LHCN-M2 (cell line): Measurements from ENCODE around the gene SPRYD3. TPM values are rescaled to one million over a fixed set of nuclear protein-coding genes. Genes with fewer than 3 reads are reported as not detected.
"Not testable (repeated sequence)": the region's sequence is repeated elsewhere in the genome, so short reads cannot be mapped to it uniquely, and the experiment has no call there.

Source experiments
- DNase-seq: peaks from one replicate; pipeline ENCODE4 v3.0.0-alpha.2; 2012; ENCODE audit warnings: low read depth
- total RNA-seq: library from RNA; depleted of rRNA; stranded (reverse); fragments of >200 nt; gene quantifications from 2 replicates; pipeline ENCODE4 v1.2.3, GENCODE V29; 2014

The SPRYD3 gene
- total RNA-seq, 1 experiment from 2014 or later: 21.9 TPM

DNA sequence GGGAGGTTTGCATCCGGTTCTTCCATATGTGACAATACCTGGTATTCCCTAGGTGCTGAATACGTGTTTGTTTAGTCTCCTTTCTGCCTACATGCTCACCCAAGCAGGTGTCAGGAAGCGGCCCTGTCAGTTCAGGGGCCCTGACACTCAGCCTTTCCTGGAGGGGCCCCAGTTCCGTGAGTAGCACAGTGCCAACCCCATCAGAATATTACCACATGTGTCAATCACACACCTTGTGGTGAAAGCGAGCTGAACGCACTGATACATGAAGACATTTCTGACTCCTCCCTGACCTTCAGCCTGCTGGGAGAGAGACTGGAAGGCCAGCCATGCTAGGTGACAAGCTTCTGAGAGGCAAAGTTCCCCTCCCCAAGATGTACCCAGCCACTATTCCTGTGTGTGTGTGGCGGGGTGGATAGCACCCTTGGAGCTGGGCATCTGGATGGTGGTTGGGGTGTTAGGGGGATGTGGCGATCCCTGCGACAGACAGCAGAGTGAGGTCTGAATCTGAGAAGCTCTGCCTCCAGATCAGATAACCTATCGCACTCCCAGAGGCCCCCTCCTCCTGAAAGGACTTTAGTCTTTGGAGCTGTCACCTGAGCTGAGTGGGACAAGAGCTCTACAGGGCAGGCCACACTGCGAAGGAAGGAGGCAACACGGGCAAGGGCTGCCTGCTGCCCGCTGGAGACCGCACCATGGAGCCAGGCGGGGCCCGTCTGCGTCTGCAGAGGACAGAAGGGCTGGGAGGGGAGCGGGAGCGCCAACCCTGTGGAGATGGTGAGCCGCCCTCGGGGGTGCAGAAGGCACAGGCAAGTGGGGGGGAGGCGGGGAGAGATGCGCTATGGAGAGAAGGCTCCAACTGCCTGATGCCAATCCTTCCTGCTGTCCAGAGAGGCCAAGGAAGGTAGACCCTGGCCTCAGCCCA, 24.0 kb upstream of the SPRYD3 start, which contains the start of gene SOAT2:
Gene SOAT2 (plus strand): TSS at position 604 of the 925 bp plus-strand sequence. CDS start 92 bp downstream, at position 696.
- no peak for DNase-seq

DNA sequence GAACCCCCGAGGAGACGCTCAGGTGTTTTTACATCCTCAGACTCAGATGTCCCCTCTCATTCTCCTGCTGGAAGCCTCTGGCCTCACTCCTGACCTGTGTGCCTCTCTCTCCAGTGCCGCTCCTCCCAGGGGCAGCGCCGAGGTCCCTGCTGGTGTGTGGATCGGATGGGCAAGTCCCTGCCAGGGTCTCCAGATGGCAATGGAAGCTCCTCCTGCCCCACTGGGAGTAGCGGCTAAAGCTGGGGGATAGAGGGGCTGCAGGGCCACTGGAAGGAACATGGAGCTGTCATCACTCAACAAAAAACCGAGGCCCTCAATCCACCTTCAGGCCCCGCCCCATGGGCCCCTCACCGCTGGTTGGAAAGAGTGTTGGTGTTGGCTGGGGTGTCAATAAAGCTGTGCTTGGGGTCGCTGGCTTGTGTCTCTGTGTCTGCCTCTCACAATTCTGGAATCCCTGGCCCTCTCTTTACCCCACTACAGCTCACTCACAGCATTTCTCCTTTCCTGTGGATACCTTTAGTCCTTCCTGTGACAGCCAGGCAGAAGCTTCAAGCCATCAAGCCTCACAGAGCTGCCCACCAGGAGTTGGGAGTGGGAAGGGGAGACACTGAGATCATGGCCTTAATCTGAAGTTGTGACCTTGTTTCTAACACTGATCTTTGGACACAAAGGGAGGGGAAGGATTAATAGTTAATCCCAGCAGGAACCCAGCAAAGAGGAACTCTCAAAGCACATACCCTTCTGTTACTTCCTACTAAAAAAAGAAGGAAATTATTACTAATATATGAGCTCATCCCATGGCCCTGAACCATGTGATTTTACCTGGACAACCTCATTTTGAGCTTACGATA, 23.0 kb upstream of the SPRYD3 start:
- DNase-seq: no peak

DNA sequence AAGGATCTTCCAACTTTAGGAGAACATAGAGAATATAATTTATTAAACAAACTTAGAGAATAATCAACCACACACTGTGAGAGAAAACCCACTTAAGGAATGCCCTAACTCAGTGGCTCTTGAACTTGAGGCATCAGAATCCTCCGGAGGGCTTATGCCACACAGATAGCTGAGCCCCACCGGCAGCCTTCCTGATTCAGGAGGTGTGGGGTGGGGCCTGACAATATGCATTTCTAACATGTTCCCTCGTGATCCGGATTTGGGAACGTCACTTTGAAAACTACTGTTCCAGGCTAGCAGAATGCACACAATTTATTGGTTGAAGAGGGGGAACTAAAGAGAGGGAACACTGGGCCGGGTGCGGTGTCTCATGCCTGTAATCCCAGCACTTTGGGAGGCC, 22.1 kb upstream of the SPRYD3 start:
- no peak for DNase-seq

DNA sequence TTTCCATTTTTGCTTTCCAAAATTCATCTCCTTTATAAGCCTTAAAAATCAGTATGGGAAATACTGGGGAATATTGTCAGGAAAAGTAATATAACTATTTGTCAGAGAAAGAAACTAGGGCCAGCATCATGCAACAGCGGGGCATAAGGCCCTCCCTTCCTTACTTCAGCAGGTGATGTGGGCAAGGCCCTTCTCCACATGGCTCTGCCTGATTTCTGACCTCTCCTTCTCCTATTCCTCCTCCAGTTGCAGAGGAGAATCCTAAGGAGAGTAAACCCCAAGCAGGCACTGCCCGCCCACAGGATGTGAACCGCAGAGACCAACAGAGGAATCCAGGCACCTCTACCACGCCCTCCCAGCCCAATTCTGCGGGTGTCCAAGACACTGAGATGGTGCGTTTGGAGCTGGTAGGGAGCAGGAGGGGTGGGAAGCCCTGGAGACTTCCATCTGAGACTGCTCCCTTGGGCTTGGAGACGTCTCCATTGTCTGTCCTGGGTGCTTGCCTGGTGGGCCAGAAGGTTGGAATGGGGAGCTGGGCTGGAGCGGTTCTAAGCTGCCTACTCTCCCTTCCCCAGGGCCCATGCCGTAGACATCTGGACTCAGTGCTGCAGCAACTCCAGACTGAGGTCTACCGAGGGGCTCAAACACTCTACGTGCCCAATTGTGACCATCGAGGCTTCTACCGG, 21.4 kb upstream of the SPRYD3 start:
- DNase-seq: no peak

DNA sequence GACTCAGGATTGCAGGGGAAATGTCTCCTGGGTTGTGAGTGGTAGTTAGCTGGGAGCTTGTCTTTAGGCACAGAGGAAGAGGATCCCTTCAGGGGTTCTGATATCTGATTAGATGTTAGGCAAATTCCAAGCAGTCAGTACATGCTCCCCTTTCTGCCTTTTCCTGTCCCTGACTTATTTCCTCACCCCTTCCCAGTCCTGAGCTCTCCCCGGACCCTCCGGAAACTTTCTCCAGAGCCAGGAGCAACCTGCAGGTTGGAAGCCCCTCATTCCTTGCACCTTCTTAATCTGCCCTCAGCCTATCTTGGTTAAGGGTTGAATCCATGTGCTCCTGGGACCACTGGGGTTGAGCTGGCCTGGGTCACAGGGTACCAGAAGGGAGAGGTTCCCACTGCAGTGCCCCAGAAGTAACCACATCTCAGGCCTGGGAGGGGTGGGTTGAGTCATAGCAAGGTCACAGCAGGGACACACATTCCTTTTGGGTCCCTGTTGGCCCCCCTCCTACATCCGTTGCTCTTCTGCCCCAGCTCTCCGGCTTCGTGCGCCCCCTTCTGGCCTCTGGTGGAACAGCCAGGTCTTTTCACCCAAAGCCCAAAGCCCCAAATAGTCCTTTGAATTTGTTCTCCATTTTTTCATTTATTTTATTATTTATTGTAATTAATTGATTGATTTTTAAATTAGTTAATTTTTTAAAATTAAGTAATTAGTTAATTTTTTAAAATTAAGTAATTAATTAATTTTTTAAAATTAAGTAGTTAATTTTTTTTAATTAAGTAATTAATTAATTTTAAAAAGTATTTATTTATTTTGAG, 20.1 kb upstream of the SPRYD3 start:
- peak; percentile 97 for DNase-seq

DNA sequence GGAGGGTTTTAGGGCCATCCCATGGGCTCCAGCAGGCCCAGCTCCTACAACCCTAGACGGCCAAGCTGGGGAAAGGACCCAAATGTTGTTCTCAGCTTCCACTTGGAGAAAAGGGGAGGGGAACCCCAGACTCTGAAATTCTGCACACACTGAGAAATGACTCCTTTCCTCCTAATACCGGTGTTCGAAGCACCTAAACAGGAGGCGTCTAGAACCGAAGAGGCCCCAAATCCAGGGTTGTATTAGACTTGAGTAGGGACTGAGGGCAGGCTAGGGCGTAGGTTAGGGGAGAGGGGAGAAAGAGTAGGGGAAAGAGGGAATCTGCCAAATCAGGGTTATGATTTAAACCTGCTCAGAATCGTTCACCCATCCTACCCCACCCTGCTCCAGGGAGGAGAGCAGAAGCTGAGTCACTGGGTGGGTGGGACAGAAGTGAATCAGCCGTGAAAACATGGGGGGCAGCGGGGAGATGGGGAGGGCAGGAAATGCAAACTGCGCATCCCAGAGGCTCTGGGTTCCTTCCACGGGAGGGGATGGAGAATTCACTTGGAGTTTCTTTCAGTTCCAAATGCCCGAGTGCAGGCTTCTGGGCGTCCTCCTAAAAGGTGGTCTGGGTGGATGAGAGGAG, 19.3 kb upstream of the SPRYD3 start:
- peak; percentile 84 for DNase-seq

DNA sequence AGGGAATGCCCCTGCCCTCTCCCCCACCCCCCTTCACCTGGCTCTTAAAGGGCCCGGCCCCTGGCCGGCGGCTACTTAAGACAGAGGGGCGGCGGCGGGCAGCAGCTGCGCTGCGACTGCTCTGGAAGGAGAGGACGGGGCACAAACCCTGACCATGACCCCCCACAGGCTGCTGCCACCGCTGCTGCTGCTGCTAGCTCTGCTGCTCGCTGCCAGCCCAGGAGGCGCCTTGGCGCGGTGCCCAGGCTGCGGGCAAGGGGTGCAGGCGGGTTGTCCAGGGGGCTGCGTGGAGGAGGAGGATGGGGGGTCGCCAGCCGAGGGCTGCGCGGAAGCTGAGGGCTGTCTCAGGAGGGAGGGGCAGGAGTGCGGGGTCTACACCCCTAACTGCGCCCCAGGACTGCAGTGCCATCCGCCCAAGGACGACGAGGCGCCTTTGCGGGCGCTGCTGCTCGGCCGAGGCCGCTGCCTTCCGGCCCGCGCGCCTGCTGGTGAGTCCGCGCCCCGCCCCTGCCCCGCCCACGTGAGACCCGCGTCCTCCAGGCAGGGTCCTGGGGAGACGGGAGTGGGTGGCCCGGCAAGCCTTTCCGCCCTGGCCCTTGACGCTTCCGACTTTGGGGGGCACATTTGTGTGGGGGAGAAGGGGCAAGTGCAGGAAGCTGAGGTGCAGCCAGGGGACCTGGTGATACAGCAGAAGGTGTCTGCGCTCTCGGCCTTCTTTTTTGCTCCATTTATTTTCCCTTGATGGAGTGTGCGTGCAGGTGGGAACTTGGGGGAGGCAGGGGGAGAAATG, 18.6 kb upstream of the SPRYD3 start, which contains the start of gene IGFBP6:
Gene IGFBP6 (plus strand): TSS at position 104 of the 790 bp plus-strand sequence. CDS start 51 bp downstream, at position 155.
- DNase-seq: peak; percentile 45

DNA sequence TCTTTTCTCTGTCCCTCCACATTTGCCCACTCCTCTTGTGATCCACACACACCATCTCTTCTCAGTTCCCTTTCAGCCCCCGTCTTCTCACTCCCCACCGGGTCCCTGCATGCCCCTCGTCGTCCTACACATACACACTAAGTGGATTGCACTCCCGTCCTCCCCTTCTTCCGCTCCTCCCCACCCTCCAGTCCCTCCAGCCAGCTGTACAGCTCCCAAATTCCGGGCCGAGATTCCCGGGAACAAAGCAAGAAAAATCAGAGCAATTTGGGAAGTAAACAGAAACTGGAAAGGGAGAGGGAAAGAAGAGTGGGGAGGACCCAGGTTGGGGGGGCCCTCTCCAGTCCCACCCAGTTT, 18.0 kb upstream of the SPRYD3 start:
- DNase-seq: peak; percentile 36

DNA sequence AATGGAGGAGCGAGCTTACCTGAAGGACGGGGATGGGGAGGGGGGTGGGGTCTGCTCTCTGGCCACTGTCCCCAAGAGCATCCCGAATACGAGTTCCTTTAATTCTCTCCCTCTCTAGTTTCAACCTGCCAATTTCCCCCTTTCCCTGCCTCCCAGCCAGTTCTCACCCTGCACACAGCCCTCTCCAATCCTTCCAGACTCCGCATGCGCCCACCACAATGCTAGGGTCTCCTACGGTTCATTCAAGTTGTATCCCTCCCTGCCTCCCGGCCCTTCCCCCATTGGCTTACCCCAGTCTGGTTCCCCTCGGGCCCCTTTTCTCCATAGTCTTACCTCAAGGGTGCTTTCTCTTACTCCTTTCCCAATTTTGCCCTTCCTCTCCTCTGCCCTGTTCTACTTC, 17.6 kb upstream of the SPRYD3 start:
- no peak for DNase-seq

DNA sequence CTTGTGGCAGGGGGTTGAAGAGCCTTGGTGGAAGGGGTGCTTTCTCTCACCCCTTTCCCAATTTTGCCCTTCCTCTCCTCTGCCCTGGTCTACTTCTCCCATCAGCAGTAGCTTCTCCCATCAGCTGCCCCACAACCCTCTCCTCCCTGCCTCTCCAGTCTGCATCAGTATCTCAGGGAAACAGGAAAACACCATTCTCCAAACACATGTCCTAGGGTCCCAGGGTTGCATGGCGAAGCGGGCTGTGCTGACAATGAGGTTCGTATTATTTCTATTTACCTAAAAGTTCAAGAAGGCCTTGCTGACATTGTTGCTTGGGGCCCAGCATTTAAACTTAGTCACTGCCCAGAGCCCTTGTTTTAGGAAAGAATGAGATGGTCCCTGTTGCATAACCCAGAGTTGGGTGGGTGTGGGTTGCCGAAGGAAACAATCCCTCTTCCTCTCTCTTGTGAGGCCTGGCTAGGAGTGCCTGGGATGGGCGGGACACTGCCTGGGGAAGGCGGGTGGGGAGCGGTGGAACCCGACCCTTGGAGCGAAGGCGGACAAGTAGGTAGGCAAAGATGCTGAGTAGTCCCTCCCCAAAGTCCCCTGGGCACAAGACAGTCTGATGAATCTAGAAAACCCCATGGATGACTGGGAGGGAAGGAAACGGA, 17.0 kb upstream of the SPRYD3 start:
- DNase-seq: peak; percentile 39

DNA sequence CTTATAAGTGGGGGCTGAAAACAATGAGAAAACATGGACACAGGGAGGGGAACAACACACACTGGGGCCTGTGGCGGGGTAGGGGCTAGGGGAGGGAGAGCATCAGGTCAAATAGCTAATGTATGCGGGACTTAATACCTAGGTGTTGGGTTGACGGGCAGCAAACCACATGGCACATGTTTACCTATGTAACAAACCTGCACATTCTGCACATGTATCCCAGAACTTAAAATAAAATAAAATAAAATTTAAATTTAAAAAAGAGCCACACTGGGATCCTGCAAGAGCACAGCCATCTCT, 16.4 kb upstream of the SPRYD3 start:
- DNase-seq: not testable (repeated sequence)

DNA sequence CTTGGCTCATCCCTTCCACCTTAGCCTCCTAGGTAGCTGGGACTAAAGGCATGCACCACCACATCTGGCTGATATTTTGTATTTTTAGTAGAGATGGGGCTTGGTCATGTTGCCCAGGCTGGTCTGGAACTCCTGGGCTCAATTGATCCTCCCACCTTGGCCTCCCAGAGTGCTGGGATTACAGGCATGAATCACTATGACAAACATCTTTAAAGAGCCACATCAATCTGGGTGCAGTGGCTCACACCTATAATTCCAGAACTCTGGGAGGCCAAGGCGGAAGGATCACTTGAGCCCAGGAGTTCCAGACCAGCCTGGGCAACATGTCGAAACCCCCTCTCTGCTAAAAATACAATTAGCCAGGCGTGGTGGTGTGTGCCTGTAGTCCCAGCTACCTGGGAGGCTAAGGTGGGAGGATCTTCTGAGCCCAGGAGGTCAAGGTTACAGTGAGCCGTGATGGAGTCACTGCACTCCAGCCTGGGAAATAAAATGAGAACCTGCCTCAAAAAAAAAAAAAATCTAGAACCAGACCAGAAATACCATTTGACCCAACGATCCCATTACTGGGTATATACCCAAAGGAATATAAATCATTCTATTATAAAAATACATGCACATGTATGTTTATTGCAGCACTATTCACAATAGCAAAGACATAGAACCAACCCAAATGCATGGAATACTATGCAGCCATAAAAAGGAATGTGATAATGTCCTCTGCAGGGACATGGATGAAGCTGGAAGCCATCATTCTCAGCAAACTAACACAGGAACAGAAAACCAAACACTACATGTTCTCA, 15.8 kb upstream of the SPRYD3 start:
- DNase-seq: not testable (repeated sequence)

DNA sequence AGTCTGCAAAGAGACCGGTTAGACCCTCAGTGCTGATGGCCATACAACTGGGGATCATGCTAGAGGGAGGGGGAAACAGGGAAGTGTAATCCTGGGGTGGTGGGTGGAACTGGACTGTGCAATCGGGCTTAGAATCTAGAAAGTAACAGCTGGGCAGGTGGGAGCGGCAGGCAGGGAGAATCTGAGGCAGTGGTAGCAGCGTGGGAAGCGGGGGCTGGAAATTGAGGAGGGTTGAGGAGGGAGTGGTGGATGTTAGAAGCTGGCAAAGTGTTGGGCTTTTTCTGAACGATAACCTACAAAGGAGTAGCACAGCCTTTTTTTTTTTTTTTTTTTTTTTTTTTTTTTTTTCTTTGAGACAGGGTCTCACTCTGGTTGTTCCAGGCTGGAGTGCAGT, 15.2 kb upstream of the SPRYD3 start:
- no peak for DNase-seq

DNA sequence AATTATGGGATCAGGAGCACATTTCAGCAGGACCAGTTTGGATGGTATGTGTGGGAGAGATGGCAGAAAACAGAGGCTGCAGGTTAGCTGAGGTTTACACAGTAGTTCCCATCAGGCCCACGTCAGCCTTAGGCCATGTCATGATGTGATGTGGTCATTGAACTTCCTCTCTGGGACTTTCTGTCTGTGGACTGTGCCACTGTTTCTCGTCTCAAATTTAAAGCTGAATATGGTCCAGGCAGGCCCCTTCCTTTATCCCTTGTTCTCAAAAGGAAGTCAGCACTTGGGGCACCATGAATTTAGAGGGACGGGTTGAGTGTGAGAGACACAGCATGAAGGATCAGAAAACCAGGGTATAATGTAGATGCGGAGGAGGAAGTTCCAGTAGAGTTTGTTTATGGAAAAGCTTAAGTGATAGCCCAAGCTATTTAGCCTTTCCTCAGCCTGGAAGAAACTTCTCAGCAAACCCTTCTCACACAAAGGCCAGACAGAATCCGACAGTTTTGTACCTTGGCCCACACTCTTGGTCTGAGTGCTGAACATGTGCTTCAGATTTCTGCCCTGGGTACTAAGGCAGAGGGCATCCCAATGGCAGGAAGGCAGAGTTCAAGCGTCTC, 14.7 kb upstream of the SPRYD3 start:
- no peak for DNase-seq

DNA sequence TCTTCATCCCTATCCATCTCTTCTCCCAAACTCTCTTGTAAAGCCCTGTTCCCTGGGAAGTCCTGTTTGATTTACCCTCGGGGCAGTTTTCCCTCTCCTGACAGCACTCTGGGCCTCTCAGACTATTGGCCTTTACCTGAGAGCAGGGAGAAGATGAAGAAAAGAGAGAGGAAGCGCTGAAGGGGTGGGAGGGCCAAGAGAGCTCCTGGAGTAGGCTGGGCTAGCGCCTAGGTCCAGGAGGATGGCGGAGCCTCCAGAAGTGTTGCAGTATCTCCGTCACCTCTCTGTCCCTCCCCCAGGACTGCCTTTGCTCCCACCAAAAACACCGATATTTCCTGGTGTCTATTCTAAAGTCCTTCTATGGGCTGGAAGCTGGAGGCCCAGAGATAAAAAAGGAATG, 12.6 kb upstream of the SPRYD3 start:
- no peak for DNase-seq

DNA sequence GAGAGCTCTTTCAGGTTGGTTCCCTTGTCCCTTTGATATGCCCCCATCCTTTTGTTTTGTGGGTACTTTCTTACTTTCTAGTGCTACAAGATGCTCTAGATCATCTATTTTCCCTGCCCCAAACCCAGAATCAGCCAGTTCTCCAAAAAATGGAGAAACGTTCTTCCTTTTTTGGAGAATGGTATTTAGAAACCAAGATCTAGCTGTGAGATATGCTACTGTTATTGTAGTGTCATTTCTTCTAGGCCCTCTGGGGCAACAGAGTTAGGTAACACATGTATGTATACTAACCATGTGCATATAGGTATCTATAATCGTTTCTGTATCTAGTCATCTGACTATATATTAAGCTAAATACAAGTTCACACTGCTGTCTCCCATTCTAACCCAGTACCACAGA, 11.4 kb upstream of the SPRYD3 start:
- no peak for DNase-seq

DNA sequence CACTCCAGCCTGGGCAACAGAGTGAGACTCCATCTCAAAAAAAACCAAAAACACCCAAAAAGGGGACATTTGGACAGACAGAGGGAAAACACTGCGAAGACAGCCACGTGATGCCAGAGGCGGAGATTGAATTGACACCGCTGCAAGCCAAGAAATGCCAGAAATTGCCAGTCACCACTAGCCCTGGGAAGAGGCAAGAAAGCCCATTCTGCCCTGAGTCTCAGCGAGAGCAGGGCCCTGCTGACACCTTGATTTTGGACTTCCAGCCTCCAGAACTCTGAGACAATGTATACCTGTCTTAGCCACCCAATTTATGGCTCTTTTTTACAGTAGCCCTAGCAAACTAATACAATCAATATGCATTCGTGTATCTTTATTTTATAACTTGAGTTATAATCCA, 10.9 kb upstream of the SPRYD3 start:
- no peak for DNase-seq

DNA sequence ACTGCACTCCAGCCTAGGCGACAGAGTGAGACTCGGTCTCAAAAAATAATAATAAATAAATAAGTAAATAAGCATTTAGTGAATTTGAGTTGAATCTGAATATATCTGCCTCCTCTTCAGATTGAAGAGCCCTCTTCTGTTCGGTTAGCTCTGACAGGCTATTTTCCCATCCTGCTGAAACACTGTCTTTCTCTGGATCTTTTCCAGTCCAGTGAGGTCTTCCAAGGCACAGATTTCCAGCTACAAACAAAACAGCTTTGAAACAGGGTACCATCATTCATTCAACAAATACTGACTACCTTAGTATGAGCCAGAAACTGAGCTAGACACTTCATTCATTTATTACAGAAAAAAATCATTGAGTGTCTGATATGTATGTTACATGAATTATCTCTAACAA, 7.2 kb upstream of the SPRYD3 start:
- no peak for DNase-seq
